ENCODE measurements around the gene RILPL1.

DNA sequence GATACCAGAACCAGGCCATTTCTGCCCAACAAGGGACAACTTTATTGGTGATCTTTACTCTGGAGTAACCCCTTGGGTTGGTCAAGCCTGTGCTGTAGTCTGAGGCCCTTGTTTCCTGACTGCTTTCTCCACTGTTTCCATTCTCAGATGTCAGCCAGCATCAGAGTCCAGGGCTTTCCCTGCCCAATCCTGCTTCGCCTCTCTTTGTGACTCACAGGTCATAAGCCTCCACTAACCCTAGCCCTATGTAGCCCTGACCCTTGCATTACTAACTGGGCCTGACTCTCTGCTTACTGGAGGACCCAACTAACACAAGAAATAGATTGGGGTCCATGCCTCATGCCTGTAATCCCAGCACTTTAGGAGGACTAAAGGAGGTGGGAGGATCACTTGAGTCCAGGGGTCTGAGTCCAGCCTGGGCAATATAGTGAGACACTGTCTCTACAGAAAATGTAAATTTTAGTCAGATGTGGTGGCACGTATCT, 84.2 kb downstream of the RILPL1 start:
- TF ChIP-seq CEBPB (IDR thresholded peaks at IDR 0.05), result no peak
- TF ChIP-seq RAD21 (IDR thresholded peaks at IDR 0.05; ENCODE audit: low read depth), result no peak
- TF ChIP-seq, protein P1, sequence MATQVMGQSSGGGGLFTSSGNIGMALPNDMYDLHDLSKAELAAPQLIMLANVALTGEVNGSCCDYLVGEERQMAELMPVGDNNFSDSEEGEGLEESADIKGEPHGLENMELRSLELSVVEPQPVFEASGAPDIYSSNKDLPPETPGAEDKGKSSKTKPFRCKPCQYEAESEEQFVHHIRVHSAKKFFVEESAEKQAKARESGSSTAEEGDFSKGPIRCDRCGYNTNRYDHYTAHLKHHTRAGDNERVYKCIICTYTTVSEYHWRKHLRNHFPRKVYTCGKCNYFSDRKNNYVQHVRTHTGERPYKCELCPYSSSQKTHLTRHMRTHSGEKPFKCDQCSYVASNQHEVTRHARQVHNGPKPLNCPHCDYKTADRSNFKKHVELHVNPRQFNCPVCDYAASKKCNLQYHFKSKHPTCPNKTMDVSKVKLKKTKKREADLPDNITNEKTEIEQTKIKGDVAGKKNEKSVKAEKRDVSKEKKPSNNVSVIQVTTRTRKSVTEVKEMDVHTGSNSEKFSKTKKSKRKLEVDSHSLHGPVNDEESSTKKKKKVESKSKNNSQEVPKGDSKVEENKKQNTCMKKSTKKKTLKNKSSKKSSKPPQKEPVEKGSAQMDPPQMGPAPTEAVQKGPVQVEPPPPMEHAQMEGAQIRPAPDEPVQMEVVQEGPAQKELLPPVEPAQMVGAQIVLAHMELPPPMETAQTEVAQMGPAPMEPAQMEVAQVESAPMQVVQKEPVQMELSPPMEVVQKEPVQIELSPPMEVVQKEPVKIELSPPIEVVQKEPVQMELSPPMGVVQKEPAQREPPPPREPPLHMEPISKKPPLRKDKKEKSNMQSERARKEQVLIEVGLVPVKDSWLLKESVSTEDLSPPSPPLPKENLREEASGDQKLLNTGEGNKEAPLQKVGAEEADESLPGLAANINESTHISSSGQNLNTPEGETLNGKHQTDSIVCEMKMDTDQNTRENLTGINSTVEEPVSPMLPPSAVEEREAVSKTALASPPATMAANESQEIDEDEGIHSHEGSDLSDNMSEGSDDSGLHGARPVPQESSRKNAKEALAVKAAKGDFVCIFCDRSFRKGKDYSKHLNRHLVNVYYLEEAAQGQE (IDR thresholded peaks at IDR 0.05; ENCODE audit: low read depth), result no peak
